ENCODE results near the gene GPR148.
A peak's percentile ranks its signal among the peaks of the same experiment; 100 is the strongest.

GPR148 gene

GRCh38 chr2:130754811-130755210 is 25.9 kb downstream of the GPR148 start:
- no peak for DNase-seq

GRCh38 chr2:130755256-130756052 is 26.6 kb downstream of the GPR148 start, which contains the start of gene AMER3:
Gene AMER3, plus strand, starts transcription at chr2:130755540. Its CDS starts 6,533 bp downstream, at chr2:130762073.
- DNase-seq, result peak; percentile 47

- DNase-seq, result no peak
Measured at GRCh38 chr2:130756053-130756873, 27.4 kb downstream of the GPR148 start.

- DNase-seq, result no peak
Measured at GRCh38 chr2:130756874-130757668, 28.2 kb downstream of the GPR148 start.

- peak; percentile 81 for DNase-seq
Measured at GRCh38 chr2:130759906-130760753, 31.3 kb downstream of the GPR148 start.

- no peak for DNase-seq
Measured at GRCh38 chr2:130760754-130761751, 32.2 kb downstream of the GPR148 start.

- no peak for DNase-seq
Measured at GRCh38 chr2:130762031-130762909, 33.4 kb downstream of the GPR148 start.

- DNase-seq, result no peak
Measured at GRCh38 chr2:130762910-130763385, 34.1 kb downstream of the GPR148 start.

- no peak for DNase-seq
Measured at GRCh38 chr2:130763405-130763804, 34.5 kb downstream of the GPR148 start.

GRCh38 chr2:130764035-130764820 is 35.4 kb downstream of the GPR148 start:
- no peak for DNase-seq

- DNase-seq, result no peak
Measured at GRCh38 chr2:130764821-130765115, 35.9 kb downstream of the GPR148 start.

GRCh38 chr2:130765464-130765863 is 36.6 kb downstream of the GPR148 start:
- DNase-seq, result no peak

- DNase-seq, result no peak
Measured at GRCh38 chr2:130766037-130766436, 37.2 kb downstream of the GPR148 start.

- DNase-seq, result no peak
Measured at GRCh38 chr2:130766711-130767407, 38.0 kb downstream of the GPR148 start.

- no peak for DNase-seq
Measured at GRCh38 chr2:130767408-130767775, 38.5 kb downstream of the GPR148 start.

- no peak for DNase-seq
Measured at GRCh38 chr2:130768191-130768855, 39.5 kb downstream of the GPR148 start.

- no peak for DNase-seq
Measured at GRCh38 chr2:130769343-130769907, 40.6 kb downstream of the GPR148 start.
